Heart left ventricle (tissue), 16 donors: ENCODE results near the gene TMEM208. TPM values are rescaled to one million over a fixed set of nuclear protein-coding genes. Genes with fewer than 3 reads are reported as not detected.

Experiments used
- ATAC-seq, 4 donors: fragments of 200-7000 bp; cut with Tn5 transposase; one replicate each; pipeline ENCODE4 v1.9.1; 2020 to 2022; ENCODE audit warnings: moderate library complexity in 4 of 4, mild to moderate bottlenecking in 3 of 4, moderate number of reproducible peaks in 1 of 4
- DNase-seq, 5 donors: peaks; one replicate each; pipeline ENCODE4 v3.0.0-alpha.2; 2020
- H3K27ac ChIP-seq, 12 donors: fragments of 200-600 bp; sonication (generic) in 4 of 12; one replicate each; pipeline versions ENCODE4 v1.5.0 to v1.8.0; 2016 to 2022; ENCODE audit warnings: mild to moderate bottlenecking in 2 of 12
- H3K27me3 ChIP-seq, 9 donors: fragments of 200-600 bp; sonication (generic) in 2 of 9; one replicate each; pipeline versions ENCODE4 v1.5.1 to v1.8.0; 2016 to 2022; ENCODE audit warnings: mild to moderate bottlenecking in 3 of 9
- H3K36me3 ChIP-seq, 9 donors: fragments of 200-600 bp; sonication (generic) in 2 of 9; one replicate each; pipeline versions ENCODE4 v1.5.0 to v1.8.0; 2018 to 2022; ENCODE audit warnings: mild to moderate bottlenecking in 2 of 9
- H3K4me1 ChIP-seq, 12 donors: fragments of 200-600 bp; sonication (generic) in 4 of 12; one replicate each; pipeline versions ENCODE4 v1.5.0 to v1.8.0; 2016 to 2022; ENCODE audit warnings: mild to moderate bottlenecking in 3 of 12
- H3K4me3 ChIP-seq, 12 donors: fragments of 200-600 bp; sonication (generic) in 4 of 12; one replicate each; pipeline versions ENCODE4 v1.5.0 to v1.8.0; 2017 to 2022; ENCODE audit warnings: mild to moderate bottlenecking in 9 of 12, moderate library complexity in 4 of 12
- H3K9me3 ChIP-seq, 12 donors: fragments of 200-600 bp; sonication (generic) in 4 of 12; one replicate each; pipeline versions ENCODE4 v1.5.0 to v1.8.0; 2016 to 2022; ENCODE audit warnings: mild to moderate bottlenecking in 1 of 12
- POLR2A ChIP-seq, 2 donors: fragments of 450-650 bp; IDR thresholded peaks; one replicate each; pipeline ENCODE4 v1.6.1; 2017; ENCODE audit warnings: antibody characterized with exemption in 2 of 2, mild to moderate bottlenecking in 2 of 2, moderate library complexity in 2 of 2
- WGBS, 4 donors: extraction: QIAGEN DNeasy Blood & Tissue Kit in 2 of 4; methylation state at CpG; one replicate each; pipeline versions ENCODE4 v1.1.5 to v1.1.7; 2013 to 2018; 5-methylcytosine and 5-hydroxymethylcytosine counted together
- intact Hi-C, 10 donors: fragments of 100-400 bp; cut with DNase I; formaldehyde crosslinking; loops; one replicate each; pipeline versions ENCODE4 v1.11.1 to v1.14.2; 2022
- polyA plus RNA-seq, 2 donors: library from polyadenylated mRNA; stranded (reverse); fragments of 200-250 nt; gene quantifications; one replicate each; pipeline ENCODE4 v1.2.3, GENCODE V29; 2013
- total RNA-seq, 9 donors: library from RNA; depleted of rRNA in 2 of 9; stranded (reverse); fragments of >200 nt in 2 of 9; fragmentation: NEBNext Ultra II Directional in 3 of 9; extraction: Animal tissue kit (Norgen Biotek cat#: 25700) in 3 of 9; gene quantifications; one replicate each; pipeline versions ENCODE4 v1.1.0 to v1.2.4, GENCODE V29; 2016 to 2023
- TF ChIP-seq, protein P1 (sequence below), 12 donors: fragments of 200-600 bp; sonication (generic) in 4 of 12; IDR thresholded peaks; one replicate each; pipeline versions ENCODE4 v1.5.0 to v1.8.0; 2018 to 2022; ENCODE audit warnings: antibody characterized with exemption in 12 of 12, mild to moderate bottlenecking in 5 of 12
- donor health status: ischemic (EF 13 %, LVEDD 7.1; RV severe dilation, severe dysfunction).
- donor health status: healthy with polysubstance abuse.
- donor health status: DM: no; HTN: yes; CAD: no.
- donor health status: DM: no; HTN: no; CAD: no.
- donor health status: ischemic (EF 25% LVEDD 6.9; RV normal size, moderate dysfunction).
- donor health status: ischemic (EF 25% LVEDD 5.7; RV mildly dilated, moderate dysfunction).
- donor health status: healthy.
- donor health status: DM: yes; HTN: yes; CAD: no.
- donor health status: ischemic (EF 35%, LVEDD 5.7; RV mildly dilated, moderate dysfunction).
- donor health status: nonischemic (EF 11% LVEDD 7.7; RV severe dilation, severe dysfunction).
- donor health status: DM: yes; HTN: yes; CAD: no.
- donor health status: PGD.
- donor health status: ischemic (EF 29% LVEDD 5.4; RV normal size, mild dysfunction).
- donor health status: nonischemic (EF 23%, LVEDD 6.1; RV moderate dilation, normal function).

Gene TMEM208
- total and polyA plus RNA-seq, 11 donors: 6.2 to 79.7 (median 16.9) TPM

DNA sequence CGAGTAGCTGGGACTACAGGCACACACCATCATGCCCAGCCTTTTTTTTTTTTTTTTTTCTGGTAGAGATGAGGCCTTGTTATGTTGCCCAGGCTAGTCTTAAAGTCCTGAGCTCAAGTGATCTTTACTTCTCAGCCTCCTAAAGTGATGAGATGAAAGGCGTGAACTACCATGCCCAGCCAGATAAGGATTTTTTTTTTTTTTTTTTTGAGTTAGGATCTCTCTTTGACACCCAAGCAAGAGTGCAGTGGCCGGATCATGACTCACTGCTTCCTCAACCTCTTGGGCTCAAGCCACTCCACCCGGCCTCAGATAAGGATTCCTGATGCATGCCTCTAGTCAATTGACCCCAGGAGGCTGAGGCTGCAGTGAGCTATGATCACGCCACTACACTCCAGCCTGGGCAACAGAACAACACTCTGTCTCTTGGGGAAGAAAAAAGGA lies 41.2 kb downstream of the TMEM208 start:
- intact Hi-C loops: loop anchor here in 2 of 10 donors (10.0 kb wide), 1 partner anchor 127 kb away; the partner anchor contains the start of gene TPPP3 (in 2 of the 2)
- WGBS, 4 donors: 41 to 63% (median 54%) methylated on average over 5 of the region's 5 CpGs
- no peak overlapping the region for H3K27ac ChIP-seq
- peak in 3 of 4 donors; percentile 81 to 90 (median 89) for ATAC-seq
- no peaks in the 10 kb centered on the region for H3K9me3 ChIP-seq
- TF ChIP-seq, protein P1, sequence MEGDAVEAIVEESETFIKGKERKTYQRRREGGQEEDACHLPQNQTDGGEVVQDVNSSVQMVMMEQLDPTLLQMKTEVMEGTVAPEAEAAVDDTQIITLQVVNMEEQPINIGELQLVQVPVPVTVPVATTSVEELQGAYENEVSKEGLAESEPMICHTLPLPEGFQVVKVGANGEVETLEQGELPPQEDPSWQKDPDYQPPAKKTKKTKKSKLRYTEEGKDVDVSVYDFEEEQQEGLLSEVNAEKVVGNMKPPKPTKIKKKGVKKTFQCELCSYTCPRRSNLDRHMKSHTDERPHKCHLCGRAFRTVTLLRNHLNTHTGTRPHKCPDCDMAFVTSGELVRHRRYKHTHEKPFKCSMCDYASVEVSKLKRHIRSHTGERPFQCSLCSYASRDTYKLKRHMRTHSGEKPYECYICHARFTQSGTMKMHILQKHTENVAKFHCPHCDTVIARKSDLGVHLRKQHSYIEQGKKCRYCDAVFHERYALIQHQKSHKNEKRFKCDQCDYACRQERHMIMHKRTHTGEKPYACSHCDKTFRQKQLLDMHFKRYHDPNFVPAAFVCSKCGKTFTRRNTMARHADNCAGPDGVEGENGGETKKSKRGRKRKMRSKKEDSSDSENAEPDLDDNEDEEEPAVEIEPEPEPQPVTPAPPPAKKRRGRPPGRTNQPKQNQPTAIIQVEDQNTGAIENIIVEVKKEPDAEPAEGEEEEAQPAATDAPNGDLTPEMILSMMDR (IDR thresholded peaks at IDR 0.05): no peak
- TF ChIP-seq POLR2A (IDR thresholded peaks at IDR 0.05): no peak
- H3K36me3 ChIP-seq: no peaks in the 10 kb centered on the region
- DNase-seq: peak in 3 of 5 donors; percentile 57 to 64 (median 59)
- peaks cover 0 to 10% (median 0%) of the 10 kb centered on the region in 12 donors for H3K4me1 ChIP-seq
- H3K27me3 ChIP-seq: no peaks in the 10 kb centered on the region
- H3K4me3 ChIP-seq: no peak overlapping the region

DNA sequence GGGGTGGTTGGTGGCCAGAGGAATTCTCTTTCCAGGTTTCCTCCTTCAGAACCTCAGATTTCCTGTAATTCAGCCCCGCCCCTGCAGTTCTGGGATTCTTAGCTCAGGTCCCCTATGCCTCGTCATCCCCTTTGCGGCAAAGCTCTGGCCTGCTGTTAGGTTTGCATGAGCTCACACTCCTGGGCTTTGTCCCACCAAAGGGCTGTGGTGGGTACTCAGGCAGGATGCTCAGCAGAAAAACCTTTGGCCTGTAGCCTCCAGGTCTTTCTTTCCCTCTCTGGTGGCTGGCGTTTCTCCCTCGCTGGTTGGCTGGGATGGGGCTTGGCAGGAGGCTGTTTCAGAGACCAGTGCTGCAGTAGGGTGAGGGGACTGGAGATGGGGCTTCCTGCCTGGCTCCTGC lies 42.8 kb downstream of the TMEM208 start:
- H3K27me3 ChIP-seq: no peaks in the 10 kb centered on the region
- peak in 1 of 4 donors; percentile 26 for ATAC-seq
- peak in 2 of 5 donors; percentile 5 to 33 for DNase-seq
- intact Hi-C loops: loop anchor here in 2 of 10 donors (10.0 kb wide), 1 partner anchor 125 kb away; the partner anchor contains the start of gene TPPP3 (in 2 of the 2)
- no peak for TF ChIP-seq POLR2A (IDR thresholded peaks at IDR 0.05)
- TF ChIP-seq, protein P1 (IDR thresholded peaks at IDR 0.05): no peak
- 51 to 67% (median 57%) methylated on average over 5 of the region's 5 CpGs for WGBS, 4 donors
- no peaks in the 10 kb centered on the region for H3K9me3 ChIP-seq
- no peak overlapping the region for H3K4me3 ChIP-seq
- peaks cover 0 to 10% (median 0%) of the 10 kb centered on the region in 12 donors for H3K4me1 ChIP-seq
- H3K27ac ChIP-seq: no peak overlapping the region
- H3K36me3 ChIP-seq: no peaks in the 10 kb centered on the region

DNA sequence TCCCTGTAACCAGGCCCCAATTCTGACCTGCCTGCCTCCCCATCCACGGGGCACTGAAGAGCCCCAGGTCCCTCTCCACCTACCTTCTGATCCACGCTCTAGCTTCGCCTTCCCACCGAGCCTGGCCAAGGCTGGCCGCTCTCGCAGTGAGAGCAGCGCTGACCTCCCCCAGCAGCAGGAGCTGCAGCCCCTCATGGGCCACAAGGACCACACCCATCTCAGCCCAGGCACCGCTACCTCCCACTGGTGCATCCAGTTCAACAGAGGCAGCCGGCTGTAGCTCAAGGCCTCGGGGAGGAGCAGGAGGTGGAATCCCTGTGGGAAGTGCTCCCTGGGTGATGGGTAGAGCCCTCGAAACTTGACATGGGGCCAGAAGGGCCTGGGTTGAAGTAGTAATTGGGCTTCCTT lies 44.0 kb downstream of the TMEM208 start:
- 86 to 95% (median 94%) methylated on average over 9 to 11 of the region's 11 CpGs for WGBS, 4 donors
- peak in 1 of 4 donors; percentile 10 for ATAC-seq
- H3K27me3 ChIP-seq: no peaks in the 10 kb centered on the region
- peaks cover 0 to under 1% (median 0%) of the 10 kb centered on the region in 9 donors for H3K36me3 ChIP-seq
- intact Hi-C loops: no loop called here
- TF ChIP-seq, protein P1 (IDR thresholded peaks at IDR 0.05): no peak
- no peak for TF ChIP-seq POLR2A (IDR thresholded peaks at IDR 0.05)
- H3K4me3 ChIP-seq: no peak overlapping the region
- H3K27ac ChIP-seq: no peak overlapping the region
- peaks cover 0 to 10% (median 0%) of the 10 kb centered on the region in 12 donors for H3K4me1 ChIP-seq
- DNase-seq: peak in 2 of 5 donors; percentile 15 to 49
- no peaks in the 10 kb centered on the region for H3K9me3 ChIP-seq

DNA sequence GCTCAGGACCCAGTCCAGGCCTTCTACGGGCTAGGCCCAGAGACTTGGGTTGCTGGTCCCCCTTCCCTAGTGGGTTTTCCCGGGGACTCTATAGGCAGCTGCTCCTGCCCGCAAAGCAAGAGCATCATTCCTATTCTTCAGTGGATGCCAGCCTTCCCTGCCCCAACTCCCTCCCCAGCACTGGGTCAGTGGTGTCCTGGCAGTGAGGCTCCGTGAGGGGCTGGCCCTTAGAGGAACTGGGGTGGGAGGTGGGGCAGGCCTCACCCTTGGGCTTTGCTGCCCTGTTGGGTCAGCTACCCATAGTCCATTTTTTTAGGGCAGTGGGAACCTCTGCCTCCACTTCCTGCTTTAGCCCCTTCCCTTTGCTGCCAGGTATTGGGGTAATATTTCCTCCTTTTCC lies 44.5 kb downstream of the TMEM208 start:
- H3K27me3 ChIP-seq: no peaks in the 10 kb centered on the region
- no peak overlapping the region for H3K27ac ChIP-seq
- H3K4me3 ChIP-seq: no peak overlapping the region
- no peak for TF ChIP-seq POLR2A (IDR thresholded peaks at IDR 0.05)
- DNase-seq: peak in 1 of 5 donors; percentile 19
- H3K9me3 ChIP-seq: no peaks in the 10 kb centered on the region
- H3K4me1 ChIP-seq: peaks cover 0 to 10% (median 0%) of the 10 kb centered on the region in 12 donors
- peaks cover 0 to 2% (median 0%) of the 10 kb centered on the region in 9 donors for H3K36me3 ChIP-seq
- no peak for ATAC-seq
- intact Hi-C loops: no loop called here
- 92 to 100% (median 95%) methylated on average over 4 of the region's 4 CpGs for WGBS, 4 donors
